IPS-NIHi11 (cell line): Measurements from ENCODE around the gene GMCL2.
"Not testable (repeated sequence)": the region's sequence is repeated elsewhere in the genome, so short reads cannot be mapped to it uniquely, and the experiment has no call there.

Experiments
- DNase-seq: peaks from one replicate; pipeline ENCODE4 v3.0.0; 2012; ENCODE audit warnings: mixed read lengths, low spot score

Gene GMCL2

GRCh38 chr5:178206166-178207101 is 19.3 kb upstream of the GMCL2 start:
- DNase-seq, result no peak

GRCh38 chr5:178205749-178206047 is 18.5 kb upstream of the GMCL2 start:
- no peak for DNase-seq

DNA sequence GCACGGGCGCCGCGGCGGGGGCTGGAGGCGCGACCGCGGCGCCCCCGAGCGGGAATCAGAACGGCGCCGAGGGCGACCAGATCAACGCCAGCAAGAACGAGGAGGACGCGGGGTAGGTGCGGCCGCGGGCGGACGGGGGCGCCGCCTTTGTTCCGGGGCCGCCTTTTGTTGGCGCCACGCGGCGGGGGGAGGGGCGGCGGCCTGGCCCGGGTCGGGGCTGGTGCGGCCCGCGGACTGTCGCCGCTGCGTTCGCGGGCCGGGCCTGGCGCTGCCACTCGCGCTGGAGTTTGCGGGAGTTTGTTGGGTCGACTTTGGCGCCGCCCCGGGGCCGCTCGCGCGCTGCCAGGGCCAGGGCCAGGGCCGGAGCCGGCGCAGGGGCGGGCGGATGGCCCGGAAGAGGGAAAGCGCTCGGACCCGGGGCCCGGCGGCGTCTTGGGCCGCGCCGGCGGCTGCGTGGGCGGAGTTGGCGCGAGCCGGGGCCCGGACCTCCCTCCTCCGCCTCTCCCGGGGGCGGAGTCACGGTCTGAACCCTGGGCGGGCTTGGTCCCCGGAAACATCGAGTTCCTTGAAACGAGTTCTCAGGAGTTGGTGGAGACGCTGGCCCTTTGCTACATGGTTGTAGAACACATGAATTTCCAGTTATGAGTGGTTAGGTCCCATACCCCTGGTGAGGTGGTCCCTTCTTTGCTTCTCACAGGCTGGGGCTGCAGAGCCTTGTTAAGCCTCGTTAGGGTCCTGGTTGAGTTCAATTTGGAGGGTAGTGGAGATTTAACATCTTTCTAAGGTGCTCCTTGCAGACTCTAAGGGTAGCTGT is 18.0 kb upstream of the GMCL2 start:
- DNase-seq, result peak; percentile 93

DNA sequence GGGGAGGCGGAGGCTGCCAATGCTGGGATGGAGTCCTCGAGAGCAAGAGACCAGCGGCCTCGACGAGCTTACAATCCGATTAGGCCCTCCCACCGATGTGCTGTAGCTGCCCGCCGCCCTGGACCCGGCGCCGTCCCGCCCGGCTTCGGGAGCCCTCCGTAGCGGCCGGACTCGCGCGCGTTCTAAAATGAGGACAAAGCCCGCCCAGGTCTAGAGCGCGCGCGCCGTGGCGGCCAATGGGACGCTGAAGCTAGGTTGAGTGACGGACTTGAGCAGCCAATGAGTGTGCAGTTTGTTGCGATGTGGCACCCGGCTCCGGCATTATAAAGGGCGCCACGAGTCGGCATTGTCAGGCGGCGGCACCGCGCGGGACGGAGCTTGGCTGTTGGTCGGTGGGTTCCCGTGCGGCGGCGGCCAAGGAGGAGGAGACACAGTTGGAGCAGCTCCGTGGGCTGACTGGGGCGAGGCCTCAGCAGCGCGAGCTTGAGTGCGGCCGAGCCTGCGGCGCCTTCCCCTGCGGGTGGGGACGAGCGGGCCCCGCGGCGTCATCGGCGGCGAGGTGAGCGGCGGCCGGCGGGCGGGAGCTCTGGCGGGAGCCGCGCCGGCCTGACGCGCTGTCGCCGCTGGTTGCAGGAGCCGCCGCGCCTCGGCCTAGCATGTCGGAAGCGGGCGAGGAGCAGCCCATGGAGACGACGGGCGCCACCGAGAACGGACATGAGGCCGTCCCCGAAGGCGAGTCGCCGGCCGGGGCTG is 17.2 kb upstream of the GMCL2 start, which contains the start of gene HNRNPAB:
Gene HNRNPAB, plus strand, starts transcription at position 352 of the 753 bp plus-strand sequence. Its CDS starts 305 bp downstream, at position 657.
- DNase-seq, result peak; percentile 99

GRCh38 chr5:178203670-178204181 is 16.6 kb upstream of the GMCL2 start:
- DNase-seq, result peak; percentile 51

DNA sequence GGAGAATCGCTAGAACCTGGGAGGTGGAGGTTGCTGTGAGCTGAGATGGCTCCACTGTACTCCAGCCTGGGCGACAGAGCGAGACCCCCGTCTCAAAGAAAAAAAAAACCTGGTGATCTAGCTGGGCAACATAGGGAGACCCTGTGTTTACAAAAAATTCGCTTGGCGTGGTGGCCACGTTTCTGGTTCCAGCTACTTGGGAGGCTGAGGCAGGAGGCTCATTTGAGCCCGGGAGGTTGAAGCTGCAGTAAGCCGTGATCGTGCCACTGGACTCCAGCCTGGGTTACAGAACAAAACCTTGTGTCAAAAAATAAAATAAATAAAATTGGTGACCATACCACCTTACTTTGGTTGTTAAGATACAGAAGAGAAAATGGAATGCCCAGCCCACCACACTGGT is 15.4 kb upstream of the GMCL2 start:
- no peak for DNase-seq

DNA sequence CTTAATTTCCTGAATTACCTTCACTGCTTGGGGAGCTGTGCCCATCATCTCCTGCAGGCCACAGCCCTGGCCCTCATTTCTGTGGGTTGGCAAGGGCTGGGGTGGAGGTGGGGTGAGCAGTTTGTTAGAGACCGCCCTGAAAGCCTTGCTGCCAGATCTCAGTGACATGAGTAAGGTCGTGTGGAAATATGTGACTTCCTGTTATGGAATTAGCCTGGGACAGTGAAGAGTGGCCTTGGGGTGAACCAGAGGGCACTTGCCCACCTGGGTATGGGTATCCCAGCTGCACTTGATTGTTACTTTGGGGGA is 14.7 kb upstream of the GMCL2 start:
- DNase-seq, result no peak

GRCh38 chr5:178201221-178201926 is 14.2 kb upstream of the GMCL2 start:
- no peak for DNase-seq

- no peak for DNase-seq
Observed at GRCh38 chr5:178199581-178200434, 12.6 kb upstream of the GMCL2 start.

GRCh38 chr5:178198706-178199105 is 11.5 kb upstream of the GMCL2 start:
- no peak for DNase-seq

GRCh38 chr5:178198151-178198550 is 11.0 kb upstream of the GMCL2 start:
- DNase-seq, result not testable (repeated sequence)

GRCh38 chr5:178196986-178197385 is 9.8 kb upstream of the GMCL2 start:
- no peak for DNase-seq

DNA sequence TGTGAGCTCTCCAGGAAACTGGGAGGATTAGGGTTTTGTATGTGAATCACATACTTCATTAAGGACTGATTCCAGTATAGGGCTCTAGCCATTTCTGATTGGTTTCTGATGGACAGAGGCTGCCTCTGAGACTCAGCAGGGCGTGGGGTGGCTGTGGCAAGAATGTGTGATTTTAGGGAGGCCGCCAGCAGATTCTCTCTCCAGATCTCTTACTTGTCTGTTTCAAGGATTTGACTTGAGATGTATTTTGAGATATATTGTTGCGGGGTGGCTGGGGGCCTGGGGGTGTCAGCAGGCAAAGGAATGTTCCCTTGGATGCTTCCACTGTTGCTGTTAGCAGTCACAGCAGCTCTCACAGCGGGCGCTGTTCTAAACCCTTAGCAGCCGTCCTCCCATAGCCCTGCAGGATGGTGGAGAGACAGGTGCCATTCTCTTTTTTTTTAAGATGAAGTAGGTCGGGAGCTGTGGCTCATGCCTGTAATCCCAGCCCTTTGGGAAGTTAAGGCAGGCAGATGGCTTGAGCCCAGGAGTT is 9.2 kb upstream of the GMCL2 start:
- DNase-seq, result no peak

- DNase-seq, result no peak
Observed at GRCh38 chr5:178194026-178194425, 6.9 kb upstream of the GMCL2 start.

GRCh38 chr5:178193251-178193809 is 6.2 kb upstream of the GMCL2 start:
- no peak for DNase-seq

- no peak for DNase-seq
Observed at GRCh38 chr5:178192787-178193186, 5.6 kb upstream of the GMCL2 start.

GRCh38 chr5:178192244-178192643 is 5.1 kb upstream of the GMCL2 start:
- no peak for DNase-seq

DNA sequence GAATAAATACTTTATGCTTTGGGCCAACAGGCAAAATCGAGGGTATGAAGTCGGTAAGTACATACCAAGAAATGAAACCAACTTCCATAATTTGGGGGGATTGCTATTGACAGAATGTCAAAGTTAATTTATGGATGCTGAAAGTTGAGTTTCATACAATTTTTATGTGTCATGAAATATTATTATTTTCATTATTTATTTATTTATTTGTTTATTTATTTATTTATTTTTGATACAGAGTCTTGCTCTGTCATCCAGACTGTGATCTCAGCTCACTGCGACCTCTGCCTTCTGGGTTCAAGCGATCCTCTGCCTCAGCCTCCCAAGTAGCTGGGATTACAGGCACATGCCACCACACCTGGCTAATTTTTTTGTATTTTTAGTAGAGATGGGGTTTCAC is 4.5 kb upstream of the GMCL2 start:
- DNase-seq, result no peak

- no peak for DNase-seq
Observed at GRCh38 chr5:178189433-178189832, 2.3 kb upstream of the GMCL2 start.

- no peak for DNase-seq
Observed at GRCh38 chr5:178186427-178186826, 744 bp downstream of the GMCL2 start.
